HG03469 (cell line): ENCODE results near the gene SMIM22.

Experiments used
- ATAC-seq: cut with Tn5 transposase; IDR thresholded peaks from one replicate; pipeline ENCODE4 v1.9.1; 2021; ENCODE audit warnings: mild to moderate bottlenecking, moderate library complexity, moderate number of reproducible peaks; ENCODE audit not compliant: unreplicated experiment

SMIM22 gene

GRCh38 chr16:4814542-4815173 lies 19.5 kb downstream of the SMIM22 start:
- ATAC-seq: no peak

DNA sequence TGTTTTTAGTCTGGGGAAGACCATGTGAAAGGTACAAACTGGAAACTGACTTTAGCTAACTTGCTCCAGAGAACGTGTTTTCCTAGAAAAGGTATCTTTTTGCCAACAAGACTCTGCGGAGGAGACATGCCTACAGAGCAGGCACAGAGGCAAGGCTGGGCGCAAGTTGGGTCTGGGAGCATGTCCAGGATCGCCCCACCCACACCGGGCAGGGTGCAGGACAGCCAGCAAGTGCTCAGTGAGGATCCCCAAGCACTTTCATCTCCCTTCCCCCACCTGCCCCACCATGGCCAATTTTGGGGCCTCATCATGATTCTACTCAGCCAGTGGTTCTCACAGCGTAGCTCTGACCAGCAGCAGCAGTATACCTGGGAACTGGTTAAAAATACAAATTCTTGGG lies 25.5 kb downstream of the SMIM22 start:
- ATAC-seq: no peak

- no peak for ATAC-seq
Observed at GRCh38 chr16:4825196-4825595, 30.0 kb downstream of the SMIM22 start.

GRCh38 chr16:4826526-4826925 lies 31.4 kb downstream of the SMIM22 start:
- no peak for ATAC-seq

GRCh38 chr16:4826980-4827379 lies 31.8 kb downstream of the SMIM22 start:
- ATAC-seq: no peak

GRCh38 chr16:4828567-4829321 lies 33.6 kb downstream of the SMIM22 start:
- no peak for ATAC-seq

DNA sequence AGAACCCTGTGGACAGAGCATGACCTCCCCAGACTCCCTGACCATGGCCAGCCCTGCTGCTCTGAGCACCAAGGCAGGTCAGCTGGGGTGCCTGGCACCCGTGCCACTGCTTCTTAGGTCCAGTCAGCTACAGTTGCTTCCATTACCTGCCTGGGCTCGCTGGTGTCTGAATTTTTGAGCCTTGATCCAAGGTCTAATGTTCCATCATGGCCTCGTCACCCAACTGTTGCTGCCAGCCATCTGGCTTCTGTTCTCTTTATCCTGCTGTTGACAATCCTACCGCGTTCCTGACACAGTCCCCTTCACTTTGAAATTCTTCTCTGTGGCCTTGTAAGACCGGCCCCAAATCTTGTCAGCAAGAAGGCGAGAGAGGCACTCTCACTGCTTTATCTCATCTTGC lies 35.2 kb downstream of the SMIM22 start:
- no peak for ATAC-seq

DNA sequence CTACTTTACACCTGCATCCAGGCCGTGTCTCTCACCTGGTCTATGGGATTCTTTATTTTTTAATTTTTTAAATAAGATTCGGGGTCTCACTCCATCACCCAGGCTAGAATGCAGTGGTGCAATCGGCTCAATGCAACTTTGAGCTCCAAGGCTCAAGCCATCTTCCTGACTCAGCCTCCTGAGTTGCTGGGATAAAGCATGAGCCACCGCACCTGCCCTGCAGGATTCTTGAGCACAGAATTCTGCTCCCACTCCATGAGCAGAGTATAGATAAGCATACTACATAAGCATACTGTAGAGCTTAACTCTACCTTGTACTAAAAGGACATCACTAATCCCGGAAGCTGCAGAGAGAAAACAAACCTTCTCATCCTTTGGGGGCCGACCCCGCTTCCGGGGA lies 36.4 kb downstream of the SMIM22 start:
- ATAC-seq: no peak

DNA sequence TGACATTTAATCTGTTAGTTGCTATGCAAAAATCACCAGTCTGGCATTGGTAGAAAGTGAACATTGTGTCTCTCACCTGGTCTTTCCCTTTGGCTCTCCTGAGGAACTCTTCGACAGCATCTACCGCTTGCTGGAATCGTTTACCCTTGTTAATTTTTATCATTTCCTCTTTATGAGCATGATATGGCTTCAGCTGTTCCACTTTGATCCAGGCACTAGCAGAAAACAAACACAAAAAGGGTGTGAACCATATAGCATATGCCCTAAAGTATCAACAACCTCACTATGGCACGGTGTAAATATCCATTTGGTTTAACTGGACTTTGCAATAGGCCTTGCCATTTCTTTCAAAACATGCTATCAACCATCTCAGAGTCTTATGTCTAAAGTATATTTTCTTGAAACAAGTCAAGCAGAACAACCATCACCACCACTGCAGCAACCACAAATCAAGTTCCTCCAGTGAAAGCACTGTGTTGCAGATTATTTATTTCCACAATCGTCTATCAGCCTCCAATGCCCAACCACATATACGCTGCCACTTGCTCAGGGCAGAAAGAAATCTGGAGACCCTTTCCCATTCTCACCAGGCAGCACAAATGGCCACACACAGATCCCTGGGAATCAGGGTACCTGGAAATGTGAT lies 37.7 kb downstream of the SMIM22 start:
- no peak for ATAC-seq

DNA sequence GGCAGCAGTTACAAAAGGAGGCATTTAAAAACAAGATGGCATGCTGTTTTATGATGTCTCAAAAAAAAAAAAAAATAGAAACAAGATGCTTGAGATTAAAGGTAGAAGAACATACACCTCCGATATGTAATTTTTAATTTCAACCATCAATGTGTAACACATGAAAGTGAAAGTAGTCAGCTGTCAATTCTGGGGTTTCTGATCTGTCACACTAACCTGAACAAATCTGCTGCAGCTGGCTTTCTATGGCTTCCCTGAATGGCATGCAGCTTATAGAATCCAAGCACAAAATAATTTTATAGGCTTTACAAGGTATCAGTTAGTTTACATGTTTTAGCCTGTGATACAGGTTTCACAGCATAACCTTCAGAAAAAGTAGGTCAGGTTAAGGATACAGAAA lies 38.4 kb downstream of the SMIM22 start:
- ATAC-seq: no peak

GRCh38 chr16:4836727-4837126 lies 41.6 kb downstream of the SMIM22 start:
- ATAC-seq: no peak

GRCh38 chr16:4837733-4838501 lies 42.7 kb downstream of the SMIM22 start:
- no peak for ATAC-seq

DNA sequence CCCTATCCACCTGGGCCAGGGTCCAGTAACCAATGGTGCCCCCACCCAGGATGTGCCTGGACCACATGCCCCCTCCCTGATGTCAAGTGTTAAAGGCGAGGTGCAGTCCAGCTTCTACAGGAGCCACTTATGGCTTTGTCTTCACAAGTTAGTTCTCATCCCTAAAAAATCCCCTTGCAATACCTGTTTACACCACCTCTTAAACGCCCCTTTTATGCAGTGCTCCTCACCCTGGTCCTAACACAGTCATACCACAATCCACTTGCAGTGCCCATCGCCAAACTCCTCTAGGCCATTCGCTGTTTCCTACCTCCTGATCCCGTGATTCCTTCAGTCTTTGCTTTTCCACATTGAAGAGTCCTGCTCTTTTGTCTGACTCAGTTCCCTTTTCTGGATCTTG lies 44.8 kb downstream of the SMIM22 start:
- ATAC-seq: no peak

DNA sequence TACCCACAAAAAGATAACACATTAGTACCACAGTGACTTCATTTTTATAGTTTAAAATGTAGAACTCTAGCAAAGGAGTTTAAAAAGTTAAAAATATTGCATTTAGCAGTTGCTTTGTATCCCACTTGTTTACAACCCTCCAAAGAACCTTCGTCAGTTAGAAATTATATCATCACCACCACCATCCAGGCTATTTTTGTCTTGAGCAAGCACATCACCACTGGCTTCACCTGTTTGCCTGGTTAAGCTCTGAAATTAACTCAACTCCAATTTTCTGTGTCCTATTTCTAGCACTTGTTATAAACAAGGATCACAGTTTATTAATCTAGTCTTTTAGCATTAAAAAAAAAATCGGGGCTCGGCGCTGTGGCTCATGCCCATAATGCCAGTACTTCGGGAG lies 45.8 kb downstream of the SMIM22 start:
- no peak for ATAC-seq
